Neuronal stem cell (in vitro differentiated cells): Measurements from ENCODE around the gene COX7A2.

Experiments
- DNase-seq: peaks from one replicate; pipeline ENCODE4 v3.0.0-alpha.2; 2013; ENCODE audit warnings: low spot score
- H2AFZ ChIP-seq: one replicate; pipeline ENCODE4 v1.6.1; 2013; ENCODE audit warnings: mild to moderate bottlenecking, low read length, inconsistent platforms
- H2AK5ac ChIP-seq: 2 replicates; pipeline ENCODE4 v1.6.1; 2013; ENCODE audit warnings: low read depth, mild to moderate bottlenecking, inconsistent platforms, low read length, moderate library complexity, mixed read lengths
- H2BK120ac ChIP-seq: 2 replicates; pipeline ENCODE4 v1.6.1; 2013; ENCODE audit warnings: low read depth, mild to moderate bottlenecking, inconsistent platforms, low read length, moderate library complexity, mixed read lengths
- H2BK12ac ChIP-seq: one replicate; pipeline ENCODE4 v1.6.1; 2013; ENCODE audit warnings: low read length, inconsistent platforms
- H2BK15ac ChIP-seq: 2 replicates; pipeline ENCODE4 v1.6.1; 2013; ENCODE audit warnings: mild to moderate bottlenecking, low read length, inconsistent platforms, mixed read lengths
- H2BK5ac ChIP-seq: one replicate; pipeline ENCODE4 v1.6.1; 2013; ENCODE audit warnings: inconsistent platforms, mild to moderate bottlenecking, low read length, moderate library complexity
- H3K14ac ChIP-seq: one replicate; pipeline ENCODE4 v1.6.1; 2013; ENCODE audit warnings: low read length, inconsistent platforms
- H3K18ac ChIP-seq: 2 replicates; pipeline ENCODE4 v1.6.1; 2013; ENCODE audit warnings: low read length, inconsistent platforms
- H3K23ac ChIP-seq: 2 replicates; pipeline ENCODE4 v1.6.1; 2013; ENCODE audit warnings: low read depth, mild to moderate bottlenecking, mixed read lengths, low read length, inconsistent platforms; ENCODE audit not compliant: poor library complexity
- H3K27ac ChIP-seq: replicated peaks from 3 replicates; pipeline ENCODE4 v1.5.1; 2013; ENCODE audit warnings: low read length, inconsistent platforms
- H3K27me3 ChIP-seq, 3 experiments: 2 replicates each; pipeline ENCODE4 v1.6.1; 2013; ENCODE audit warnings: low read length in 3 of 3, mild to moderate bottlenecking in 2 of 3, inconsistent platforms in 1 of 3, low read depth in 1 of 3, mixed read lengths in 1 of 3, moderate library complexity in 1 of 3; ENCODE audit not compliant: control insufficient read depth in 3 of 3, insufficient read depth in 3 of 3
- H3K36me3 ChIP-seq, 2 donors: replicated peaks in 1 of 2; 2 replicates each; pipeline ENCODE4 v1.6.1; 2013; ENCODE audit warnings: low read length in 2 of 2; ENCODE audit not compliant: control insufficient read depth in 2 of 2, insufficient read depth in 2 of 2
- H3K4ac ChIP-seq: 2 replicates; pipeline ENCODE4 v1.6.1; 2013; ENCODE audit warnings: inconsistent platforms, mild to moderate bottlenecking, low read length, moderate library complexity
- H3K4me1 ChIP-seq, 2 donors: 1 replicate in 1 of 2; 2 replicates in 1 of 2; pipeline ENCODE4 v1.6.1; 2013; ENCODE audit warnings: low read length in 2 of 2, low read depth in 1 of 2; ENCODE audit not compliant: control insufficient read depth in 2 of 2, insufficient read depth in 1 of 2
- H3K4me2 ChIP-seq: one replicate; pipeline ENCODE4 v1.6.1; 2013; ENCODE audit warnings: mild to moderate bottlenecking, low read length, inconsistent platforms; ENCODE audit not compliant: insufficient read depth, poor library complexity, severe bottlenecking
- H3K4me3 ChIP-seq, 2 donors: 2 replicates each; pipeline ENCODE4 v1.5.1; 2013; ENCODE audit warnings: low read length in 2 of 2, mild to moderate bottlenecking in 2 of 2, inconsistent platforms in 1 of 2, moderate library complexity in 1 of 2
- H3K79me1 ChIP-seq: one replicate; pipeline ENCODE4 v1.6.1; 2013; ENCODE audit warnings: low read depth, mild to moderate bottlenecking, inconsistent platforms, low read length, moderate library complexity
- H3K9ac ChIP-seq: one replicate; pipeline ENCODE4 v1.6.1; 2013; ENCODE audit warnings: mild to moderate bottlenecking, low read depth, low read length, inconsistent platforms; ENCODE audit not compliant: poor library complexity
- H3K9me3 ChIP-seq, 2 donors: replicated peaks in 1 of 2; 2 replicates each; pipeline versions ENCODE3 to v1.6.1; 2013; ENCODE audit warnings: low read length in 2 of 2, mild to moderate bottlenecking in 2 of 2, inconsistent platforms in 1 of 2, low read depth in 1 of 2, mixed read lengths in 1 of 2, moderate library complexity in 1 of 2; ENCODE audit not compliant: control insufficient read depth in 2 of 2, insufficient read depth in 1 of 2
- H4K8ac ChIP-seq: one replicate; pipeline ENCODE4 v1.6.1; 2013; ENCODE audit warnings: low read depth, mild to moderate bottlenecking, inconsistent platforms, low read length, moderate library complexity
- H4K91ac ChIP-seq: one replicate; pipeline ENCODE4 v1.6.1; 2013; ENCODE audit warnings: low read length, low read depth, mild to moderate bottlenecking, inconsistent platforms; ENCODE audit not compliant: poor library complexity
- WGBS, 2 donors: extraction: QIAGEN DNeasy Blood & Tissue Kit; methylation state at CpG; one replicate each; pipeline ENCODE4 v1.1.7; 2013; ENCODE audit warnings: missing lambda C conversion rate in 2 of 2, mixed read lengths in 1 of 2; ENCODE audit not compliant: insufficient read length in 2 of 2, insufficient replicate concordance in 1 of 2; ENCODE audit errors: extremely low coverage in 2 of 2; 5-methylcytosine and 5-hydroxymethylcytosine counted together

COX7A2 gene

GRCh38 chr6:75235271-75235670 is 8.3 kb downstream of the COX7A2 start:
- Histone ChIP-seq H3K36me3 (peaks cover 9 to 39% of the 10 kb centered on the region in 2 donors), H3K79me1 (peaks cover 5% of the 10 kb centered on the region), H2BK15ac (no peak overlapping the region), H3K27me3 (no peaks in the 10 kb centered on the region), H3K4me3 (no peak overlapping the region), H2BK5ac (no peak overlapping the region), H3K23ac (no peak overlapping the region), H3K9ac (no peak overlapping the region), H2BK12ac (no peak overlapping the region), H3K4me1 (peaks cover 0 to 2% of the 10 kb centered on the region in 2 donors), H3K9me3 (peaks cover 0 to 2% of the 10 kb centered on the region in 2 donors), H4K8ac (no peak overlapping the region), H2AK5ac (no peak overlapping the region), H3K14ac (no peak overlapping the region), H3K4me2 (no peak overlapping the region), H3K27ac (no peak overlapping the region), H3K4ac (no peak overlapping the region), H2BK120ac (no peak overlapping the region), H4K91ac (no peak overlapping the region), H3K18ac (no peak overlapping the region), H2AFZ (no peak overlapping the region)
- no CpG with 5 or more reads among the region's 2 CpGs for WGBS, 2 donors
- DNase-seq = no peak

- H3K27ac ChIP-seq = no peak overlapping the region
- no peak overlapping the region for H2BK12ac ChIP-seq
- peaks cover 9 to 30% of the 10 kb centered on the region in 2 donors for H3K36me3 ChIP-seq
- no peak overlapping the region for H3K14ac ChIP-seq
- no peak overlapping the region for H2BK15ac ChIP-seq
- no peak overlapping the region for H4K8ac ChIP-seq
- no peak for DNase-seq
- H3K79me1 ChIP-seq = peaks cover 3% of the 10 kb centered on the region
- WGBS, 2 donors = no CpG with 5 or more reads among the region's 3 CpGs
- H2BK120ac ChIP-seq = no peak overlapping the region
- H4K91ac ChIP-seq = no peak overlapping the region
- no peak overlapping the region for H3K23ac ChIP-seq
- no peak overlapping the region for H3K4me2 ChIP-seq
- H3K4ac ChIP-seq = no peak overlapping the region
- no peak overlapping the region for H3K4me3 ChIP-seq
- H2AFZ ChIP-seq = no peak overlapping the region
- no peak overlapping the region for H3K18ac ChIP-seq
- no peak overlapping the region for H2AK5ac ChIP-seq
- no peak overlapping the region for H2BK5ac ChIP-seq
- no peak overlapping the region for H3K9ac ChIP-seq
- no peaks in the 10 kb centered on the region for H3K27me3 ChIP-seq
- peaks cover 0 to 2% of the 10 kb centered on the region in 2 donors for H3K4me1 ChIP-seq
- H3K9me3 ChIP-seq = peaks cover 0 to 2% of the 10 kb centered on the region in 2 donors
These were observed 9.3 kb downstream of the COX7A2 start for GRCh38 chr6:75234126-75234865.

- Histone ChIP-seq H3K18ac (no peak overlapping the region), H3K4me1 (peaks cover 0 to 2% of the 10 kb centered on the region in 2 donors), H4K8ac (no peak overlapping the region), H2BK120ac (no peak overlapping the region), H3K27ac (no peak overlapping the region), H4K91ac (no peak overlapping the region), H2BK5ac (no peak overlapping the region), H3K14ac (no peak overlapping the region), H3K4me3 (no peak overlapping the region), H3K36me3 (peaks cover 3 to 21% of the 10 kb centered on the region in 2 donors), H3K23ac (no peak overlapping the region), H3K9me3 (no peaks in the 10 kb centered on the region), H2AK5ac (no peak overlapping the region), H3K79me1 (no peaks in the 10 kb centered on the region), H3K4ac (no peak overlapping the region), H3K4me2 (no peak overlapping the region), H3K9ac (no peak overlapping the region), H2AFZ (no peak overlapping the region), H2BK12ac (no peak overlapping the region), H3K27me3 (no peaks in the 10 kb centered on the region), H2BK15ac (no peak overlapping the region)
- WGBS, 2 donors = no CpG with 5 or more reads among the region's 4 CpGs
- no peak for DNase-seq
These were observed 10.4 kb downstream of the COX7A2 start for GRCh38 chr6:75233092-75233615.

- H3K36me3 ChIP-seq = no peaks in the 10 kb centered on the region
- WGBS, 2 donors = no CpG with 5 or more reads among the region's 10 CpGs
- no peaks in the 10 kb centered on the region for H3K9me3 ChIP-seq
- peak; percentile 33 for DNase-seq
- no peak overlapping the region for H2BK12ac ChIP-seq
- no peak overlapping the region for H3K14ac ChIP-seq
- H2AFZ ChIP-seq = peak overlapping the region; percentile 83
- no peak overlapping the region for H3K23ac ChIP-seq
- no peak overlapping the region for H2BK15ac ChIP-seq
- no peaks in the 10 kb centered on the region for H3K27me3 ChIP-seq
- no peak overlapping the region for H4K91ac ChIP-seq
- H3K4ac ChIP-seq = no peak overlapping the region
- no peaks in the 10 kb centered on the region for H3K79me1 ChIP-seq
- H3K4me1 ChIP-seq = peaks cover 0 to 2% of the 10 kb centered on the region in 2 donors
- H3K9ac ChIP-seq = no peak overlapping the region
- H3K4me3 ChIP-seq = no peak overlapping the region
- H4K8ac ChIP-seq = no peak overlapping the region
- no peak overlapping the region for H3K4me2 ChIP-seq
- no peak overlapping the region for H3K18ac ChIP-seq
- no peak overlapping the region for H2BK120ac ChIP-seq
- no peak overlapping the region for H2BK5ac ChIP-seq
- H3K27ac ChIP-seq = no peak overlapping the region
- no peak overlapping the region for H2AK5ac ChIP-seq
These were observed 12.9 kb downstream of the COX7A2 start for GRCh38 chr6:75230484-75231325.
